HEK293 (cell line): Measurements from ENCODE around the gene MLXIPL.

Source experiments
- SCRT1 ChIP-seq: fragments of 450-650 bp; formaldehyde crosslinking; IDR thresholded peaks from 2 replicates; pipeline ENCODE4 v1.5.1; 2016; ENCODE audit warnings: missing biosample characterization, missing genetic modification characterization, borderline replicate concordance
- ZNF155 ChIP-seq: fragments of 450-650 bp; formaldehyde crosslinking; IDR thresholded peaks from 2 replicates; pipeline ENCODE4 v1.5.1; 2016; ENCODE audit warnings: missing biosample characterization, missing genetic modification characterization
- ZNF37A ChIP-seq: fragments of 450-650 bp; IDR thresholded peaks from 2 replicates; pipeline ENCODE4 v1.5.1; 2018; ENCODE audit warnings: missing biosample characterization, missing genetic modification characterization
- TF ChIP-seq, protein P1 (sequence below): fragments of 450-650 bp; formaldehyde crosslinking; IDR thresholded peaks from 2 replicates; pipeline ENCODE4 v1.5.1; 2016; ENCODE audit warnings: missing biosample characterization, missing genetic modification characterization
- TF ChIP-seq, protein P2 (sequence below): sonication (generic); formaldehyde crosslinking; IDR thresholded peaks from 2 replicates; pipeline ENCODE4 v1.8.1; 2022; ENCODE audit warnings: mild to moderate bottlenecking, moderate library complexity, missing genetic modification reagents
- TF ChIP-seq, protein P3 (sequence below): fragments of 450-650 bp; formaldehyde crosslinking; IDR thresholded peaks from 2 replicates; pipeline ENCODE4 v1.5.1; 2016; ENCODE audit warnings: missing biosample characterization, missing genetic modification characterization, borderline replicate concordance
- TF ChIP-seq, protein P4 (sequence below): fragments of 450-650 bp; formaldehyde crosslinking; IDR thresholded peaks from 2 replicates; pipeline ENCODE4 v1.5.1; 2016; ENCODE audit warnings: missing biosample characterization, missing genetic modification characterization
- TF ChIP-seq, protein P5 (sequence below): fragments of 450-650 bp; formaldehyde crosslinking; IDR thresholded peaks from 2 replicates; pipeline ENCODE4 v1.5.1; 2017; ENCODE audit warnings: missing biosample characterization, missing genetic modification characterization

DNA sequence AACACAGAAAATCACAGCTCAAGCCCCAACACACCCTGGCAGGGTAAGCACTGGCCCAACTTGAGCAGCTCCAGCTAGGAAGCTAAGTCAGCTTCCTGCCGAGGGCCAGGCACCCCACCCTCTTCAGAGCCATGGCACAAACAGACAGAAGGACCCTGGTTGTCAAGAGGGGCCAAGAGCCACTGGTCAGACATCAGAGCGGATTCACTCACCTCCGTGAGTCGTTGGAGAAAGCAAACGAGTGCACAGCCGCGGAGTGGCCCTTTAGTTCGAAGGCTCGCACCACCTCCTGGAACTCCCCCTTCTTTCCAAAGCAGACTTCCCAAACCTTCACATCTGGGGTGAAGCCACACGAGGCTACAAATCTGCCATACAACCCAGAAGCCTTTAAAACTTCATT is 53.3 kb downstream of the MLXIPL start:
- TF ChIP-seq, protein P1, sequence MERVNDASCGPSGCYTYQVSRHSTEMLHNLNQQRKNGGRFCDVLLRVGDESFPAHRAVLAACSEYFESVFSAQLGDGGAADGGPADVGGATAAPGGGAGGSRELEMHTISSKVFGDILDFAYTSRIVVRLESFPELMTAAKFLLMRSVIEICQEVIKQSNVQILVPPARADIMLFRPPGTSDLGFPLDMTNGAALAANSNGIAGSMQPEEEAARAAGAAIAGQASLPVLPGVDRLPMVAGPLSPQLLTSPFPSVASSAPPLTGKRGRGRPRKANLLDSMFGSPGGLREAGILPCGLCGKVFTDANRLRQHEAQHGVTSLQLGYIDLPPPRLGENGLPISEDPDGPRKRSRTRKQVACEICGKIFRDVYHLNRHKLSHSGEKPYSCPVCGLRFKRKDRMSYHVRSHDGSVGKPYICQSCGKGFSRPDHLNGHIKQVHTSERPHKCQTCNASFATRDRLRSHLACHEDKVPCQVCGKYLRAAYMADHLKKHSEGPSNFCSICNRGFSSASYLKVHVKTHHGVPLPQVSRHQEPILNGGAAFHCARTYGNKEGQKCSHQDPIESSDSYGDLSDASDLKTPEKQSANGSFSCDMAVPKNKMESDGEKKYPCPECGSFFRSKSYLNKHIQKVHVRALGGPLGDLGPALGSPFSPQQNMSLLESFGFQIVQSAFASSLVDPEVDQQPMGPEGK (tag by site-specific recombination), result no peak
- TF ChIP-seq, protein P2, sequence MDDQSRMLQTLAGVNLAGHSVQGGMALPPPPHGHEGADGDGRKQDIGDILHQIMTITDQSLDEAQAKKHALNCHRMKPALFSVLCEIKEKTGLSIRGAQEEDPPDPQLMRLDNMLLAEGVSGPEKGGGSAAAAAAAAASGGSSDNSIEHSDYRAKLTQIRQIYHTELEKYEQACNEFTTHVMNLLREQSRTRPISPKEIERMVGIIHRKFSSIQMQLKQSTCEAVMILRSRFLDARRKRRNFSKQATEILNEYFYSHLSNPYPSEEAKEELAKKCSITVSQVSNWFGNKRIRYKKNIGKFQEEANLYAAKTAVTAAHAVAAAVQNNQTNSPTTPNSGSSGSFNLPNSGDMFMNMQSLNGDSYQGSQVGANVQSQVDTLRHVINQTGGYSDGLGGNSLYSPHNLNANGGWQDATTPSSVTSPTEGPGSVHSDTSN (CRISPR knock-in tag), result no peak
- TF ChIP-seq, protein P3, sequence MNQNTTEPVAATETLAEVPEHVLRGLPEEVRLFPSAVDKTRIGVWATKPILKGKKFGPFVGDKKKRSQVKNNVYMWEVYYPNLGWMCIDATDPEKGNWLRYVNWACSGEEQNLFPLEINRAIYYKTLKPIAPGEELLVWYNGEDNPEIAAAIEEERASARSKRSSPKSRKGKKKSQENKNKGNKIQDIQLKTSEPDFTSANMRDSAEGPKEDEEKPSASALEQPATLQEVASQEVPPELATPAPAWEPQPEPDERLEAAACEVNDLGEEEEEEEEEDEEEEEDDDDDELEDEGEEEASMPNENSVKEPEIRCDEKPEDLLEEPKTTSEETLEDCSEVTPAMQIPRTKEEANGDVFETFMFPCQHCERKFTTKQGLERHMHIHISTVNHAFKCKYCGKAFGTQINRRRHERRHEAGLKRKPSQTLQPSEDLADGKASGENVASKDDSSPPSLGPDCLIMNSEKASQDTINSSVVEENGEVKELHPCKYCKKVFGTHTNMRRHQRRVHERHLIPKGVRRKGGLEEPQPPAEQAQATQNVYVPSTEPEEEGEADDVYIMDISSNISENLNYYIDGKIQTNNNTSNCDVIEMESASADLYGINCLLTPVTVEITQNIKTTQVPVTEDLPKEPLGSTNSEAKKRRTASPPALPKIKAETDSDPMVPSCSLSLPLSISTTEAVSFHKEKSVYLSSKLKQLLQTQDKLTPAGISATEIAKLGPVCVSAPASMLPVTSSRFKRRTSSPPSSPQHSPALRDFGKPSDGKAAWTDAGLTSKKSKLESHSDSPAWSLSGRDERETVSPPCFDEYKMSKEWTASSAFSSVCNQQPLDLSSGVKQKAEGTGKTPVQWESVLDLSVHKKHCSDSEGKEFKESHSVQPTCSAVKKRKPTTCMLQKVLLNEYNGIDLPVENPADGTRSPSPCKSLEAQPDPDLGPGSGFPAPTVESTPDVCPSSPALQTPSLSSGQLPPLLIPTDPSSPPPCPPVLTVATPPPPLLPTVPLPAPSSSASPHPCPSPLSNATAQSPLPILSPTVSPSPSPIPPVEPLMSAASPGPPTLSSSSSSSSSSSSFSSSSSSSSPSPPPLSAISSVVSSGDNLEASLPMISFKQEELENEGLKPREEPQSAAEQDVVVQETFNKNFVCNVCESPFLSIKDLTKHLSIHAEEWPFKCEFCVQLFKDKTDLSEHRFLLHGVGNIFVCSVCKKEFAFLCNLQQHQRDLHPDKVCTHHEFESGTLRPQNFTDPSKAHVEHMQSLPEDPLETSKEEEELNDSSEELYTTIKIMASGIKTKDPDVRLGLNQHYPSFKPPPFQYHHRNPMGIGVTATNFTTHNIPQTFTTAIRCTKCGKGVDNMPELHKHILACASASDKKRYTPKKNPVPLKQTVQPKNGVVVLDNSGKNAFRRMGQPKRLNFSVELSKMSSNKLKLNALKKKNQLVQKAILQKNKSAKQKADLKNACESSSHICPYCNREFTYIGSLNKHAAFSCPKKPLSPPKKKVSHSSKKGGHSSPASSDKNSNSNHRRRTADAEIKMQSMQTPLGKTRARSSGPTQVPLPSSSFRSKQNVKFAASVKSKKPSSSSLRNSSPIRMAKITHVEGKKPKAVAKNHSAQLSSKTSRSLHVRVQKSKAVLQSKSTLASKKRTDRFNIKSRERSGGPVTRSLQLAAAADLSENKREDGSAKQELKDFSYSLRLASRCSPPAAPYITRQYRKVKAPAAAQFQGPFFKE (tag by site-specific recombination), result no peak
- TF ChIP-seq, protein P4, sequence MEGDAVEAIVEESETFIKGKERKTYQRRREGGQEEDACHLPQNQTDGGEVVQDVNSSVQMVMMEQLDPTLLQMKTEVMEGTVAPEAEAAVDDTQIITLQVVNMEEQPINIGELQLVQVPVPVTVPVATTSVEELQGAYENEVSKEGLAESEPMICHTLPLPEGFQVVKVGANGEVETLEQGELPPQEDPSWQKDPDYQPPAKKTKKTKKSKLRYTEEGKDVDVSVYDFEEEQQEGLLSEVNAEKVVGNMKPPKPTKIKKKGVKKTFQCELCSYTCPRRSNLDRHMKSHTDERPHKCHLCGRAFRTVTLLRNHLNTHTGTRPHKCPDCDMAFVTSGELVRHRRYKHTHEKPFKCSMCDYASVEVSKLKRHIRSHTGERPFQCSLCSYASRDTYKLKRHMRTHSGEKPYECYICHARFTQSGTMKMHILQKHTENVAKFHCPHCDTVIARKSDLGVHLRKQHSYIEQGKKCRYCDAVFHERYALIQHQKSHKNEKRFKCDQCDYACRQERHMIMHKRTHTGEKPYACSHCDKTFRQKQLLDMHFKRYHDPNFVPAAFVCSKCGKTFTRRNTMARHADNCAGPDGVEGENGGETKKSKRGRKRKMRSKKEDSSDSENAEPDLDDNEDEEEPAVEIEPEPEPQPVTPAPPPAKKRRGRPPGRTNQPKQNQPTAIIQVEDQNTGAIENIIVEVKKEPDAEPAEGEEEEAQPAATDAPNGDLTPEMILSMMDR (tag by site-specific recombination), result no peak
- TF ChIP-seq SCRT1, result no peak
- no peak for TF ChIP-seq ZNF155 (tag by site-specific recombination)
- no peak for TF ChIP-seq ZNF37A (tag by site-specific recombination)
- TF ChIP-seq, protein P5, sequence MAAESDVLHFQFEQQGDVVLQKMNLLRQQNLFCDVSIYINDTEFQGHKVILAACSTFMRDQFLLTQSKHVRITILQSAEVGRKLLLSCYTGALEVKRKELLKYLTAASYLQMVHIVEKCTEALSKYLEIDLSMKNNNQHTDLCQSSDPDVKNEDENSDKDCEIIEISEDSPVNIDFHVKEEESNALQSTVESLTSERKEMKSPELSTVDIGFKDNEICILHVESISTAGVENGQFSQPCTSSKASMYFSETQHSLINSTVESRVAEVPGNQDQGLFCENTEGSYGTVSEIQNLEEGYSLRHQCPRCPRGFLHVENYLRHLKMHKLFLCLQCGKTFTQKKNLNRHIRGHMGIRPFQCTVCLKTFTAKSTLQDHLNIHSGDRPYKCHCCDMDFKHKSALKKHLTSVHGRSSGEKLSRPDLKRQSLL (tag by site-specific recombination), result no peak
